HG02852 (cell line): ENCODE results near the gene ARHGEF39.
"Not testable (repeated sequence)": the region's sequence is repeated elsewhere in the genome, so short reads cannot be mapped to it uniquely, and the experiment has no call there.

Source experiments
- ATAC-seq: cut with Tn5 transposase; IDR thresholded peaks from one replicate; pipeline ENCODE4 v1.9.1; 2021; ENCODE audit warnings: mild to moderate bottlenecking, moderate library complexity; ENCODE audit not compliant: unreplicated experiment

The ARHGEF39 gene

DNA sequence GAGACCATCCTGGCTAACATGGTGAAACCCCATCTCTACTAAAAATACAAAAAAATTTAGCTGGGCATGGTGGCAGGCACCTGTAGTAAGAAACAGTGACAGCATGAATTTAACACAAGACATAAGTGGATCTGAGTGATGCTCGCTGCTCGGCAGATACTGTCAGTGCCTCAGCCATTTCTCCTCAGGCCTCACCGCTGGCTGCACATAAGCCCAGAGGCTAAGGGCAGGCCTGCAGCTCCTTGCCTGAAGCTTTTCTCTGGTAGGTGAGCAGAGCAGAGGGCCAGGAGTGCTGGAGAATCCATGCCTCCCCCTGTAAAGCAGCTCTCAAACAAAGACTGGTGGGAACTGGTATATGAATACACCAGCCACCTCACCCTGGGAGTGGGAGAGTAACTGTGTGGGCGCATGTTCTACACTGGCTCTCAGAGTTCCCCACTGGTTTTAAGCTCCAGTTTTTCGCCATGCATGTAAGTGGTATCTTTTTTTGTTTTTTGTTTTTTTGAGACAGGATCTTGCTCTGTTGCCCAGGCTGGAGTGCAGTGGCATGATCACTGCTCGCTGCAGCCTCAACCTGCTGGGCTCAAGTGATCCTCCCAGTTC lies 36.5 kb downstream of the ARHGEF39 start:
- no peak for ATAC-seq

DNA sequence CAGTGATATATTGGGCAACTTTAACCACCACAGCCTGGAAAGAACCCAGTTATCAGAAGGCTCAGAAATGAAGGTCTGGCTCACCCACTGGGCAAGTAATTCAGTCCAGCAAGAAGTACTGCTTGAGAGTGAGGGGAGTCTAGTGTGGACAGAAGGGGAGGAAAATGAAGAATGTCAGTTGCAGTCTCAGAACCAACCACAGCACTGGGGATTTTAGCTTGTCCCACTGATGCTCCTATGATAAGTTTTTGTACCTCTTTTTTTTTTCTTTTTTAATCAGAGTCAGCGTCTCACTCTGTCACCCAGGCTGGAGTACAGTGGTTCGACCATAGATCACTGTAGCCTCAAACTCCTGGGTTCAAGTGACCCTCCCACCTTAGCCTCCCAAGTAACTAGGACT lies 37.4 kb downstream of the ARHGEF39 start:
- ATAC-seq, result no peak

DNA sequence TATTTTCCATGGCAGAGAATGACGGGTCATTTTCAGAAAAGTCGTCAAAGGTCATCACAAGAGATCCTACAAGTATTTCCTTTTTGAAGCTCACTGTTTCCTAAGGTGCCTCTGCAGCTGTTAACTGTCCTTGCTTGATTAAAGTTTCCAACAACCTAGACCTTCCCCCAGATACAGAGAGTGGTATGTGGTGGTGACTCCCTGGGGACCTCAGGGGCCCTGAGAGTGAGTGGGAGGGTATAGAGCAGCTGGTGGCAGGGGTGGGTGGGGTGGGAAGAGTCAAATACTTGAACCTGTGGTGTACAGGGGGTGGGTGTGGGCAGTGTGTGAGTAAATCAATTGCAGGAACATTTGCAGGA lies 45.2 kb downstream of the ARHGEF39 start:
- ATAC-seq, result peak; percentile 47

DNA sequence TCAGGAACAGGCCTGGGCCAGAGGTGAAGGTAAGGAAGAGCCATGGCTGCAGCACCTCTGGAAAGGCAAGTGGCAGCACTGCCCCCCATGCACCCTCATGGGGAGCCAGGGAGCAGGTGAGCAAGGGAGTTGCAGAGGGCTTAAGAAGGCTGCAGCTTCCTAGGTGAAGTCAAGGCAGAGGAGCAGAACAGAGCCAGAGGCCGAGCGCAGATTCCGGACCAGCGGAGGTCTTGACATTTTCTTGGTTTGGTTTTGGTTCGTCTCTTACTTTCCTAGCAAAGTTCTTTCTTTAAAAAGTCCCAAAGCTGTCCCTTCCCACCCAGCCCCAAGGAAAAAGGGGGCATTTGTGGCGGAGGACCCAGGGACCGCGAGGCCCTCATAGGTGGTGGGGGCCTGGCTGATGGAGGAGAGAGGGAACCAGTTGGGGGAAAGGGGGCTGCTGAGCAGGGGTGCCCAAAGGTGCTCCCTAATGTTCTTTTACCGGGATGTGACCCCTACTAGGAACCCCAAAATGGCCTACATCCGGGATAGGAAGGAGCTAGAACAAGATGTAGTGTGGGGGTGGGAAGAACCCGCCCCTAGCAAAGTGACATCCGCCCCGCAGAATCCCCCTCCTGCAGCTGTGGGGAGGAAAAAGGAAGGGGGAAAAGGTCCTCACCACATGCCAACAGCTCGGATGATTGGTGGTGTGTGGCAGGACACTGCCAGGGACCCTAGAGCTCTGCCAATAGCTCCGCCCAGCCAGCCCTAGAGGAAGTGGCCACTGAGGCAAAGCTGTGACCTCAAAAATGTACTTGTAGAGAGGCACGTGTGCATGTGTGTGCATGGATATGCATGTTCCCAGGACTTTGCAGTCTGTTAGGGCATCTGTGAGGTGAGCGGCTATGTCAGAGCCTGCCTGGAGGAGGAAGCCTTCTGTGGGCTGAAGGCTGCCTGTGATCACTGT lies 45.9 kb downstream of the ARHGEF39 start:
- peak; percentile 43 for ATAC-seq

DNA sequence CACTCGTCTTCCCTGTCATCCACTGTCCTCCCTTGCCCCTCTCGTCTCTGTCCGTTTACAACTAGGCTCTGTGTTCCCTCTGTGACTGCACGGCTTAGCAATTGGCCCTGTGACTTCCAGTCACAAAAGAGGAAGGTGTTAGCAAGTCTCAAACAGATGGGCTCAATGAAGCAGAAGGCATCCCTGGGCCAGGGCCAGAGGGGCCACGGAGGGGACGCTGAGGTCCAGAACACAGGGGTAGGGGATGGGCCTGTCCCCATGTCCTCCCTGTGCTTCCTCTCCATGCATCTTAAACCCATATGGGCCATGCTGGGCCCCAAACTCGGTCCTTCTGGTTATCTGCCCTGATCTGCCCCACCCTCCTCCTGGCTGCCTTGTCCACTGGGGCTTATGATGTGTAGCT lies 46.7 kb downstream of the ARHGEF39 start, which contains the start of gene CD72:
Gene CD72 (minus strand): TSS at position 89 of the 403 bp plus-strand sequence. CDS start 110 bp downstream, outside the sequence.
- no peak for ATAC-seq

DNA sequence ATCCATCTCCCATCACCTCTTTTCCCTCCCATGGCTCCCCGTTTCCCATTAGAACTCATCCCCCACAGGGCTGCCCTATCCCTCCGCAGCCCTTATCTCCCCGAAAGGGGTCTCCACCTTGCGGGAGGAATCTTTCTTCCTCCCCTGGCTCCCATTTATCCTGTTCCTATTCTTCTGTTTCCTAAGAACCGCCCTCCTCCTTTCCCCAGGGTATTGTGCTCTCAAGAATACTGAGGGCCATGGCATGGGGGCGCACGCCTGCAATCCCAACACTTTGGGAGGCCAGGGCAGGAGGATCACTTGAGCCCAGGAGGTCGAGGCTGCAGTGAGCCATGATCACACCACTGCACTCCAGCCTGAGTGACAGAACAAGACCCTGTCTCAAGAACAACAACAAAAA lies 47.4 kb downstream of the ARHGEF39 start:
- ATAC-seq, result no peak

DNA sequence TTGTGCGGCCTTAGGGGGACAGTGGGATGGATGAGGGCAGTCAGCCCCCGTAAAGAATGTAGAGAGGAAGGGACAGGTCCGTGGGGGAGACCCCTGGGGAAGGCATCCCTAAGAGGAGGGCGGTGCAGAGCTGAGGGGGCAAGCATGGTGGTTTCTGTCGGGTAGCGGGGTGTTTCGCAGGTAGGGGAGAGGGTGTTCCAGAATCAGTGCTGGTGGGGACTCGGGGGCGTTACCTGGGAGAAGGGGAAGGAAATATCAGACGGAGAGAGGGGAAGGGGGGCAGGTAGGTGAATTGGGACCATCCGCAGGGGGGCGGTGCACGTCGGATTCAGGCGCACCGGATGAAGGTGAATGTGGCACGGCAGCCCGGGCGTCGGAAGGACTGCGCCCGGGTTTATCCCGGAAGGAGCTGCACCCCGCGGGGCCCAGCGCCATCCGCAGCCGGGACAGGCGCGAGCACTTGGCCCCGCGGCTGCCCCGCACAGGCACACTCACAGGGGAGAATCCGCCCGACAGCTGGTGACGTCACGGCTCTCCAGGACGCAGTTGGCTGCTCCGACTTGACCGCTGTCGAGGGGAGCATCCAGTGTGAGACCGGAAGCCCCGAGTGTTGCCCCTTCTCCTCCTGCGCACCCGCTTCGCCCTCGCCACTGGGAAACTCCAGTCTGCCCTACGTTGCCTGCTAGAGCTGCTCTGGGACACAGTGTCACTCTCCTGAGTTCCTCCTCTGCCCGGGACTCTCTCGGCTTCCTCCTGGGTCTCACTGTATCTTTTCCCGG lies 48.1 kb downstream of the ARHGEF39 start:
- ATAC-seq, result peak; percentile 40

DNA sequence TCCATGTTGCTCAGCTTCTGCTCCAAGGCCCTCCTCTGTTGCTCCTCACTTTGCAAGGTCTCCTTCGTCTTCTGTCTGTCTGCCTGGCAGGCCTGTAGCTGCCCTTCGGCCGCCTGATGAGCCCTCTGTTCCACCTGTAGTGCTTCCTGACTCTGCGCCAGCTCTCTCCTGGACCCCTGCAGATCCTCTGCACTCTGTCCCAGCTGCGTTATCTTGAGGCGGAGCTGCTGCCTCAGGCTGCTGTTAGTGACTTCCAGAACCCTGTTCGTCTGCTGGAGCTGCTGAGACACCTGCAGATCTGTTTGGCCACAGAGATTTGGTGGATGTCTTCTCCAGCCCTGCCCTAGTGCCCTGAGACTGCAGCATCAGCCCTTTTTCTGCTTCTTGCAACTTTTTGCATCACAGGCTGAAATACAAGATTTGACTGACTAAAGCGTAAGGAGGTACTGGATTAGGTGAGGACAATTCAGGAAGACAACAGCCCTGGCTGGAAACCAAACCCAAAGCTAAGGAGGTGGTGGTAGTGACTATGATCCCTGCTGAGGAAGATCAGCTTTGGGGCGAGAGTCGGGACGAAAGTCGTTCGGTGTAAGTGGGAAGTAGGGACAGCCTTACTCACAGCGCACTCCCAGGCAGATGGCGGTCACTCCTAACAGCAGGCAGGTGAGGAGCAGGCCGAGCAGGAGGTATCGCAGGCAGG lies 48.9 kb downstream of the ARHGEF39 start:
- no peak for ATAC-seq

DNA sequence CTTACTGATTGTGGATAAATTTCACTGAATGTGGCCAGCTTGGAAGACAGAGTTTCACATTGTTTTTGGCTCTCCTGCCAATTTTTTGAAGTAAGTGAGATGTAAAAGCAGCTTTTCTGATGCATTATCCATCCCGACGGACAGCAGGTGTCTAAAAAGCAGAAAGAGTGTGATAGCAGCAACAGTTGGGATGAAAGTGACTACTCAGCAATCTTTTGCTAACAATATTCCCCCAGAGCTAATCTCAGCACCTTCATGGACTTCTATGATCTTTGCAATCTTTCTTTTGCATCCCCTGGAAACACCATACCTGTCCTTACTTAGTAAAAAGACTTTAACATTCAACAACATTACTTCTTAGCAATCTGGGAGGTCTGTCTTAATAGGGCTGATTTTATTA lies 52.2 kb downstream of the ARHGEF39 start:
- ATAC-seq, result no peak

DNA sequence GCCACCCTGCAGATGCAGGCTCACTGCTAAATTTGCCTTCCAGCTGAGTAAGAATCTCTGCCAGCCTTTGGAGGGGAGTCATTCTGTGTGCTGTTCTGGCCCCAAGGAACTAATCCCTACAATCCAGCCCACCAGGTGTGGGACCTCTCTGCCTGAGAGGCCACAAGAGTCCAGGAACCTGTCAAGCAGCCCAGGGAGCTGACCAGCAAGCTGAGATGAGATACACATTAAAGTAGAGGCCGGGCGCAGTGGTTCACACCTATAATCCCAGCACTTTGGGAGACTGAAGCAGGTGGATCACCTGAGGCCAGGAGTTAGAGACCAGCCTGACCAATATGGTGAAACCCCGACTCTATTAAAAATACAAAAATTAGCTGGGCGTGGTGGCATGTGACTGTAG lies 52.9 kb downstream of the ARHGEF39 start:
- ATAC-seq, result not testable (repeated sequence)

DNA sequence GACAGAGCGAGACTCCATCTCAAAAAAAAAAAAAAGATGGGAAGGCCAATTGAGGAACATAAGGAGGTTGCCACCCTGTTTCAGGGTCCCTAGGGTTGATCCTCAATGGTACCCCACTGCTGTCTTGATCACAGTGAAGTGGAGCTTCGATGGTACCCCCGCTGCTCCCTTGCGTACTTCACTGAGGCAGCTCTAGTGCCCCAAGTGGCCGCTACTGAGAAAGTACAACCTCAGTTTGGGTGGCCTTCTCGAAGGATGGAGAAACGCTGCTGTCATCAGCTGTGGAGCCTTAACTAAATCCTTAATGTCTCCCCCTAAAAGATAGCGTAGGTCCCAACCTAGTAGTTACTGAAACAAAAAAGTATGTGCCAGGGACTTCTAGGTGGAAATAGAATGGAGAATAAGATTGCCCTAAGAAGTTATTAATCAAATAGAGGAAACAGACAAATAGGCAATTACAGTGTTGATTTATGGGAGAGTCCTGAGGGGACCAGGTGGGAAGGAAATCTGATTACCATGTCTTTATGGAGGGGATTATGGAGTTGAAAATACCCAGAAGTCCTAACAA lies 53.7 kb downstream of the ARHGEF39 start:
- ATAC-seq, result no peak

DNA sequence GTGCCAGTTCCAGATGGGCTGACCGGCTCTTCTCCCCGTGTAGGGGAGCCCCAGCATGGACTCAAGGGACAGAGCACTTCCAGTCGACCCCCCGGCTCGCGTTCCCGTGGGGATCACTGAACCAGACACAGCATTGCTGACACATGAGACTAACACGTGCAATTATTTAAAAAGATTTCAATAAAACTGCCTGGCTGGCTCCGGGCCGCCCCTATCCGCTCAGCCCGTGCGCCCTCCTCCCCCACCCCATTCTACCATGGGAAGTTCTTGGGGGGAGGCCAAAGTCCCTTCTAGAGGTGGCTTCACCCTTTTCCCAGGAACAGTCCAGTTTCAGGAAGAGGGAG lies 55.2 kb downstream of the ARHGEF39 start:
- no peak for ATAC-seq
